Effector memory CD4-positive, alpha-beta T cell (primary cell): ENCODE measurements around the gene HMBS.
"Not testable (repeated sequence)": the region's sequence is repeated elsewhere in the genome, so short reads cannot be mapped to it uniquely, and the experiment has no call there.

Source experiments
- DNase-seq, 3 donors: peaks; one replicate each; pipeline ENCODE4 v3.0.0-alpha.2; 2020
- H3K27ac ChIP-seq: 2 replicates; pipeline ENCODE4 v1.7.0; 2013; ENCODE audit warnings: mild to moderate bottlenecking, low read length, moderate library complexity; ENCODE audit not compliant: insufficient read depth, poor library complexity, severe bottlenecking
- H3K27me3 ChIP-seq: replicated peaks from 2 replicates; pipeline ENCODE4 v1.7.0; 2013; ENCODE audit warnings: mild to moderate bottlenecking, low read length; ENCODE audit not compliant: insufficient read depth, control insufficient read depth, poor library complexity, severe bottlenecking
- H3K36me3 ChIP-seq: 2 replicates; pipeline ENCODE4 v1.7.0; 2013; ENCODE audit warnings: mild to moderate bottlenecking, low read length, moderate library complexity; ENCODE audit not compliant: control insufficient read depth, insufficient read depth
- H3K4me1 ChIP-seq: 2 replicates; pipeline ENCODE4 v1.7.0; 2013; ENCODE audit warnings: low read length, mild to moderate bottlenecking; ENCODE audit not compliant: control insufficient read depth, insufficient read depth, poor library complexity, severe bottlenecking
- H3K4me3 ChIP-seq: 2 replicates; pipeline ENCODE4 v1.7.0; 2013; ENCODE audit warnings: low read length, low read depth, mild to moderate bottlenecking; ENCODE audit not compliant: insufficient read depth, poor library complexity, severe bottlenecking
- H3K9me3 ChIP-seq: 2 replicates; pipeline ENCODE4 v1.7.0; 2013; ENCODE audit warnings: mild to moderate bottlenecking, low read length, moderate library complexity; ENCODE audit not compliant: control insufficient read depth

The HMBS gene

GRCh38 chr11:119100246-119100970, 15.7 kb downstream of the HMBS start:
- H3K27ac ChIP-seq: no peak overlapping the region
- no peak for DNase-seq

GRCh38 chr11:119100994-119101758, 16.5 kb downstream of the HMBS start:
- peaks cover 17% of the 10 kb centered on the region for H3K4me1 ChIP-seq
- no peak for DNase-seq
- H3K4me3 ChIP-seq: peak overlapping the region; percentile 74
- H3K9me3 ChIP-seq: no peaks in the 10 kb centered on the region
- H3K27me3 ChIP-seq: no peaks in the 10 kb centered on the region
- peaks cover 14% of the 10 kb centered on the region for H3K36me3 ChIP-seq
- peak overlapping the region; percentile 91 for H3K27ac ChIP-seq

More at GRCh38 chr11:119100246-119100970, 15.7 kb downstream of the HMBS start:
- Histone ChIP-seq H3K27me3 (no peaks in the 10 kb centered on the region), H3K4me3 (no peak overlapping the region), H3K9me3 (no peaks in the 10 kb centered on the region), H3K36me3 (peaks cover 14% of the 10 kb centered on the region), H3K4me1 (peaks cover 22% of the 10 kb centered on the region)

- H3K4me1 ChIP-seq: peaks cover 21% of the 10 kb centered on the region
- DNase-seq: peak; percentile 65 to 77 (median 75)
- H3K4me3 ChIP-seq: peak within 1 kb of the TSS; percentile 74
Measured at GRCh38 chr11:119101759-119102423, 17.2 kb downstream of the HMBS start, which contains the start of gene DPAGT1. Gene DPAGT1, minus strand, starts transcription at chr11:119101853. Its CDS starts 198 bp downstream, at chr11:119101655.

GRCh38 chr11:119103161-119103664, 18.5 kb downstream of the HMBS start:
- peak overlapping the region; percentile 91 for H3K27ac ChIP-seq

More at GRCh38 chr11:119101759-119102423, 17.2 kb downstream of the HMBS start, which contains the start of gene DPAGT1:
- H3K27ac ChIP-seq: peak within 1 kb of the TSS; percentile 91
- peaks cover 14% of the 10 kb centered on the region for H3K36me3 ChIP-seq
- no peaks in the 10 kb centered on the region for H3K9me3 ChIP-seq
- no peaks in the 10 kb centered on the region for H3K27me3 ChIP-seq

GRCh38 chr11:119103793-119104192, 19.1 kb downstream of the HMBS start:
- DNase-seq: no peak
- Histone ChIP-seq H3K9me3 (no peaks in the 10 kb centered on the region), H3K4me3 (no peak overlapping the region), H3K27me3 (no peaks in the 10 kb centered on the region), H3K27ac (no peak overlapping the region), H3K4me1 (peaks cover 28% of the 10 kb centered on the region), H3K36me3 (no peaks in the 10 kb centered on the region)

More at GRCh38 chr11:119103161-119103664, 18.5 kb downstream of the HMBS start:
- H3K4me1 ChIP-seq: peaks cover 22% of the 10 kb centered on the region
- not testable (repeated sequence) for DNase-seq, H3K36me3 ChIP-seq, H3K9me3 ChIP-seq, H3K27me3 ChIP-seq, H3K4me3 ChIP-seq

- peak within 1 kb of the TSS; percentile 73 for H3K27ac ChIP-seq
- peak; percentile 76 to 84 (median 83) for DNase-seq
- H3K4me3 ChIP-seq: peak within 1 kb of the TSS; percentile 95
- no peaks in the 10 kb centered on the region for H3K9me3 ChIP-seq
- H3K4me1 ChIP-seq: peaks cover 28% of the 10 kb centered on the region
- peaks cover 14% of the 10 kb centered on the region for H3K36me3 ChIP-seq
- no peaks in the 10 kb centered on the region for H3K27me3 ChIP-seq
Measured at GRCh38 chr11:119106564-119107537, 22.2 kb downstream of the HMBS start, which contains the start of gene C2CD2L. Gene C2CD2L, plus strand, starts transcription at chr11:119107344. Its CDS starts 398 bp downstream, at chr11:119107742.

- Histone ChIP-seq H3K27me3 (no peaks in the 10 kb centered on the region), H3K9me3 (no peaks in the 10 kb centered on the region), H3K4me3 (peak overlapping the region; percentile 95), H3K27ac (peak overlapping the region; percentile 73), H3K36me3 (peaks cover 21% of the 10 kb centered on the region), H3K4me1 (peaks cover 28% of the 10 kb centered on the region)
- no peak for DNase-seq
Measured at GRCh38 chr11:119107538-119108145, 23.0 kb downstream of the HMBS start.

- Histone ChIP-seq H3K4me1 (peaks cover 28% of the 10 kb centered on the region), H3K36me3 (peaks cover 27% of the 10 kb centered on the region), H3K9me3 (no peaks in the 10 kb centered on the region), H3K27me3 (no peaks in the 10 kb centered on the region), H3K4me3 (peak overlapping the region; percentile 95), H3K27ac (peak overlapping the region; percentile 73)
- no peak for DNase-seq
Measured at GRCh38 chr11:119108146-119108856, 23.6 kb downstream of the HMBS start.
